Epithelial cell of prostate (primary cell): ENCODE measurements around the gene KIF19.

ENCODE experiments used
- DNase-seq: peaks from one replicate; pipeline ENCODE4 v3.0.0-alpha.2; 2011; ENCODE audit warnings: low read depth, low spot score
- H3K27ac ChIP-seq: fragments of 450-650 bp; 2 replicates; pipeline ENCODE4 v1.5.1; 2017; ENCODE audit warnings: mild to moderate bottlenecking

KIF19 gene

GRCh38 chr17:74380086-74380958 lies 54.3 kb downstream of the KIF19 start:
- H3K27ac ChIP-seq, result no peak overlapping the region
- peak; percentile 36 for DNase-seq

- DNase-seq, result no peak
- no peak overlapping the region for H3K27ac ChIP-seq
Observed at GRCh38 chr17:74380959-74381808, 55.2 kb downstream of the KIF19 start.

GRCh38 chr17:74383141-74383540 lies 57.1 kb downstream of the KIF19 start:
- H3K27ac ChIP-seq, result no peak overlapping the region
- DNase-seq, result no peak

- DNase-seq, result no peak
- H3K27ac ChIP-seq, result no peak overlapping the region
Observed at GRCh38 chr17:74385201-74385600, 59.2 kb downstream of the KIF19 start.

- no peak overlapping the region for H3K27ac ChIP-seq
- no peak for DNase-seq
Observed at GRCh38 chr17:74386386-74386785, 60.4 kb downstream of the KIF19 start.

- no peak for DNase-seq
Observed at GRCh38 chr17:74387365-74388218, 61.6 kb downstream of the KIF19 start.

GRCh38 chr17:74389084-74389753 lies 63.2 kb downstream of the KIF19 start:
- DNase-seq, result no peak
- no peak overlapping the region for H3K27ac ChIP-seq

More at GRCh38 chr17:74387365-74388218, 61.6 kb downstream of the KIF19 start:
- no peak overlapping the region for H3K27ac ChIP-seq

GRCh38 chr17:74389937-74390679 lies 64.1 kb downstream of the KIF19 start:
- no peak for DNase-seq
- no peak overlapping the region for H3K27ac ChIP-seq

GRCh38 chr17:74390680-74391653 lies 64.9 kb downstream of the KIF19 start:
- H3K27ac ChIP-seq, result no peak overlapping the region

GRCh38 chr17:74391771-74392170 lies 65.7 kb downstream of the KIF19 start:
- no peak overlapping the region for H3K27ac ChIP-seq
- no peak for DNase-seq

More at GRCh38 chr17:74390680-74391653, 64.9 kb downstream of the KIF19 start:
- no peak for DNase-seq

GRCh38 chr17:74392848-74393247 lies 66.8 kb downstream of the KIF19 start:
- DNase-seq, result no peak
- no peak overlapping the region for H3K27ac ChIP-seq

GRCh38 chr17:74393346-74393942 lies 67.4 kb downstream of the KIF19 start:
- DNase-seq, result no peak
- H3K27ac ChIP-seq, result no peak overlapping the region

GRCh38 chr17:74394275-74394950 lies 68.4 kb downstream of the KIF19 start:
- DNase-seq, result no peak
- H3K27ac ChIP-seq, result no peak overlapping the region

- DNase-seq, result no peak
Observed at GRCh38 chr17:74394977-74395376, 69.0 kb downstream of the KIF19 start.

GRCh38 chr17:74396567-74396966 lies 70.5 kb downstream of the KIF19 start:
- no peak for DNase-seq
- H3K27ac ChIP-seq, result no peak overlapping the region

More at GRCh38 chr17:74394977-74395376, 69.0 kb downstream of the KIF19 start:
- H3K27ac ChIP-seq, result no peak overlapping the region

- no peak for DNase-seq
- H3K27ac ChIP-seq, result no peak overlapping the region
Observed at GRCh38 chr17:74402048-74402447, 76.0 kb downstream of the KIF19 start.
